ENCODE measurements around the gene IL17B. TPM values are rescaled to one million over a fixed set of nuclear protein-coding genes. Genes with fewer than 3 reads are reported as not detected.

IL17B gene
- total and polyA plus RNA-seq, 2 of the 13 experiments (the other 11 are each of a cell fraction or from before 2014, with no cell fraction given): 0.29 to 2.6 TPM

GRCh38 chr5:149423049-149423793 lies 44.1 kb upstream of the IL17B start:
- Histone ChIP-seq H2AFZ (ENCODE audit: low read length) (no peak overlapping the region), H3K4me1 (ENCODE audit: insufficient read depth, low read length) (peaks cover 76% of the 10 kb centered on the region), H3K27me3 (ENCODE audit: control insufficient read depth in 1 of 2, insufficient read depth in 2 of 2, low read length in 2 of 2) (no peaks in the 10 kb centered on the region), H3K4me2 (ENCODE audit: low read depth, low read length) (peak overlapping the region; percentile 89), H3K9me3 (ENCODE audit: low read length) (no peaks in the 10 kb centered on the region), H3K4me3 (replicated peaks in 1 of 3; ENCODE audit: insufficient read depth in 1 of 3, low read depth in 2 of 3, low read length in 3 of 3) (peak overlapping the region; percentile 53 to 69 (median 54)), H3K27ac (ENCODE audit: extremely low read length, insufficient read depth, low read length) (peak overlapping the region; percentile 68), H3K9ac (ENCODE audit: insufficient read depth, low read depth, low read length) (peak overlapping the region; percentile 69), H3K36me3 (replicated peaks in 1 of 2; ENCODE audit: control insufficient read depth in 1 of 2, insufficient read depth in 2 of 2, low read length in 2 of 2) (no peaks in the 10 kb centered on the region), H4K20me1 (ENCODE audit: insufficient read depth, low read length) (no peaks in the 10 kb centered on the region), H3K79me2 (ENCODE audit: insufficient read depth, low read length) (no peaks in the 10 kb centered on the region)
- in situ Hi-C loops (cut with HindIII; ENCODE audit: extremely low pct_ligation_motif_present, low pct_unique_long_range_greater_than_20kb) (no loop called here), intact Hi-C loops (cut with micrococcal nuclease; ENCODE audit: unreplicated experiment) (no loop called here)
- ATAC-seq (peak; percentile 19), FAIRE-seq (no peak), DNase-seq (ENCODE audit: low spot score) (no peak)
- 16% methylated on average over 8 of the region's 9 CpGs for WGBS (ENCODE audit: low lambda C conversion rate)
- ChIA-PET POLR2A (interaction anchor here (1.0 to 1.6 kb wide), 2 partner anchors 56 to 78 kb away, joined by 3 read pairs; no protein-coding TSS in a partner anchor), CTCF (ENCODE audit: low intra/inter-chr PET ratio, low total read pairs) (interaction anchor here (1.3 kb wide), 1 partner anchor 41 kb away, joined by 3 read pairs; no protein-coding TSS in a partner anchor)
- BruUV-seq (replicated peaks): no TSS peak
- no peak for TF ChIP-seq ZEB1 (IDR thresholded peaks at IDR 0.05; ENCODE audit: insufficient replicate concordance, low read depth)
- no peak for TF ChIP-seq SP5 (CRISPR knock-in tag; IDR thresholded peaks at IDR 0.05; ENCODE audit: borderline replicate concordance, low read depth)
- TF ChIP-seq, protein P1, sequence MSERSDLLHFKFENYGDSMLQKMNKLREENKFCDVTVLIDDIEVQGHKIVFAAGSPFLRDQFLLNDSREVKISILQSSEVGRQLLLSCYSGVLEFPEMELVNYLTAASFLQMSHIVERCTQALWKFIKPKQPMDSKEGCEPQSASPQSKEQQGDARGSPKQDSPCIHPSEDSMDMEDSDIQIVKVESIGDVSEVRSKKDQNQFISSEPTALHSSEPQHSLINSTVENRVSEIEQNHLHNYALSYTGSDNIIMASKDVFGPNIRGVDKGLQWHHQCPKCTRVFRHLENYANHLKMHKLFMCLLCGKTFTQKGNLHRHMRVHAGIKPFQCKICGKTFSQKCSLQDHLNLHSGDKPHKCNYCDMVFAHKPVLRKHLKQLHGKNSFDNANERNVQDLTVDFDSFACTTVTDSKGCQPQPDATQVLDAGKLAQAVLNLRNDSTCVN (CRISPR knock-in tag; IDR thresholded peaks at IDR 0.05; ENCODE audit: borderline replicate concordance): no peak
- no peak for TF ChIP-seq POGZ (CRISPR knock-in tag; IDR thresholded peaks at IDR 0.05)
- no peak for TF ChIP-seq ZBTB4 (CRISPR knock-in tag; IDR thresholded peaks at IDR 0.05; ENCODE audit: borderline replicate concordance)
- 0 out of 2 replicates have a peak, but pooled peaks have one; percentile 12 for TF ChIP-seq ZNF543 (CRISPR knock-in tag; IDR thresholded peaks at IDR 0.05)
- no peak for TF ChIP-seq CHD2 (IDR thresholded peaks at IDR 0.05; ENCODE audit: low read depth, low read length)
- 0 out of 2 replicates have a peak, but pooled peaks have one; percentile 12 for TF ChIP-seq MYC (CRISPR knock-in tag; IDR thresholded peaks at IDR 0.05; ENCODE audit: borderline replicate concordance)
- TF ChIP-seq ZNF546 (CRISPR knock-in tag; conservative IDR thresholded peaks at IDR 0.05): no peak
- TF ChIP-seq POLR2G (IDR thresholded peaks at IDR 0.05; ENCODE audit: low read depth, low read length): peak; percentile 39; the same call in 1 of the 2 replicates
- no peak for TF ChIP-seq SRSF1 (optimal IDR thresholded peaks at IDR 0.05; ENCODE audit: low read depth, low read length)
- TF ChIP-seq IKZF5 (CRISPR knock-in tag; IDR thresholded peaks at IDR 0.05): no peak
- TF ChIP-seq SALL1 (CRISPR knock-in tag; IDR thresholded peaks at IDR 0.05): peak; percentile 24; the same call in 1 of the 2 replicates
- peak; percentile 70; the same call in 1 of the 2 replicates for TF ChIP-seq ZNF510 (CRISPR knock-in tag; IDR thresholded peaks at IDR 0.05; ENCODE audit: low read depth)
- peak; percentile 38 for TF ChIP-seq ASH2L (IDR thresholded peaks at IDR 0.05; ENCODE audit: insufficient read length, low read depth, low read length)
- TF ChIP-seq ZNF234 (CRISPR knock-in tag; conservative IDR thresholded peaks at IDR 0.05): no peak
- TF ChIP-seq SOX6 (IDR thresholded peaks at IDR 0.05): no peak
- no peak for TF ChIP-seq SOX6 (CRISPR knock-in tag; IDR thresholded peaks at IDR 0.05)
- TF ChIP-seq ZNF296 (CRISPR knock-in tag; conservative IDR thresholded peaks at IDR 0.05): no peak
- TF ChIP-seq ZNF205 (CRISPR knock-in tag; IDR thresholded peaks at IDR 0.05): no peak
